ENCODE data around the gene CHST9.
"Not testable (repeated sequence)": the region's sequence is repeated elsewhere in the genome, so short reads cannot be mapped to it uniquely, and the experiment has no call there.

The CHST9 gene

GRCh38 chr18:27171993-27172392 is 13.1 kb downstream of the CHST9 start:
- no peak for DNase-seq (ENCODE audit: low read depth in 2 of 2)

GRCh38 chr18:27165412-27165811 is 19.7 kb downstream of the CHST9 start:
- DNase-seq (ENCODE audit: low read depth in 2 of 2), result no peak

- no peak for DNase-seq (ENCODE audit: low read depth in 2 of 2)
These were observed 20.2 kb downstream of the CHST9 start for GRCh38 chr18:27164905-27165304.

DNA sequence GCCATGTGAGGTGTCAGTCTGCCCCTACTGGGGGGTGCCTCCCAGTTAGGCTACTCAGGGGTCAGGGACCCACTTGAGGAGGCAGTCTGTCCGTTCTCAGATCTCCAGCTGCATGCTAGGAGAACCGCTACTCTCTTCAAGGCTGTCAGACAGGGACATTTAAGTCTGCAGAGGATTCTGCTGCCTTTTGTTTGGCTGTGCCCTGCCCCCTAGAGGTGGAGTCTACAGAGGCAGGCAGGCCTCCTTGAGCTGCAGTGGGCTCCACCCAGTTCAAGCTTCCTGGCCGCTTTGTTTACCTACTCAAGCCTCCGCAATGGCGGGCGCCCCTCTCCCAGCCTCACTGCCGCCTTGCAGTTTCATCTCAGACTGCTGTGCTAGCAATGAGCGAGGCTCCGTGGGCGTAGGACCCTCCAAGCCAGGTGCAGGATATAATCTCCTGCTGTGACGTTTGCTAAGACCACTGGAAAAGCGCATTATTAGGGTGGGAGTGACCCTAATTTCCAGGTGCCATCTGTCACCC is 21.9 kb downstream of the CHST9 start:
- DNase-seq (ENCODE audit: low read depth in 2 of 2), result not testable (repeated sequence)

GRCh38 chr18:27149240-27149639 is 35.9 kb downstream of the CHST9 start:
- not testable (repeated sequence) for DNase-seq (ENCODE audit: low read depth in 2 of 2)

DNA sequence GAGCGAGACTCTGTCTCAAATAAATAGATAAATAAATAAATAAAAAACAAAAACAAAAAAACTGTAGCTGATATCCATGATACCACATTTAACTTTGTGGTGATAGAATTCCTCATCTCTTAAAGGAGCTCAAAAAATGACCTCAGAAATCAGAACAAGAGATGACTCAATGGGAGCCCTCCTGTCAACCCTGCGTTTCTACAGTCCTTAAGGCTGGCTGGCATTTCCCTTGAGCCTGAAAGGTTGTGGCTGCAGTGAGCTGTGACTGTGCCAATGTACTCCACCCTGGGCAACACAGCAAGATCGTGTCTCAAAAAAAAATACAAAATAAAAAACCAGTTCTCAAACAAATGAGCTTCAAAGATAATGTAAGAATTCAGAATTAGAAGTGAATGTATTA is 40.4 kb downstream of the CHST9 start:
- DNase-seq (ENCODE audit: low read depth in 2 of 2), result no peak

DNA sequence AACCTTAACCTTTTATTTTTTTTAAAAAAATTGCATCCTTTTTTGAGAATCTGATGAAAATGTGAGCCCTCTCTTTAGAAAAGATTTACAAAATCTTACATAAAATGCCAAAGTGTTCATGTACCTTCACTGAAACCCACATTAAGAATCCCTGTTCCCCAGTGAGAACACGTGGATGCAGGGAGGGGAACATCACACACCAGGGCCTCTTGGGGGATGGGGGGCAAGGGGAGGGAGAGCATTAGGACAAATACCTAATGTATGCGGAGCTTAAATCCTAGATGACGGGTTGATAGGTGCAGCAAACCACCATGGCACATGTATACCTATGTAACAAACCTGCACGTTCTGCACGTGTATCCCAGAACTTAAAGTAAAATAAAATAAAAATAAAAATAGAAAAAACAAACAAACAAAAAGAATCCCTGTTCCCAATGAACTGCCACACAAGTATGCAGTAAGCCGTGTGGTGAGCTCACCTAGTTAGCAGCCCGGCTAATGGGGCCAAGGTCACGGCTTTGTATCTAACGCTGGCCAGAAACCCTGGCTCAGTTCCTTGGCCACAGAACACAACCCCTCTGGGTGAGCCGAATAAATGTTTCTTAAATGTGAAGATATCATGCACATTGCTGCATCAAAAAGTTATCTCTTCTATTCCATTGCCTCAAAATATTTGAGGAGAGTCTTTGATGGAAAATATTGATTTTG is 41.4 kb downstream of the CHST9 start:
- no peak for DNase-seq (ENCODE audit: low read depth in 2 of 2)

DNA sequence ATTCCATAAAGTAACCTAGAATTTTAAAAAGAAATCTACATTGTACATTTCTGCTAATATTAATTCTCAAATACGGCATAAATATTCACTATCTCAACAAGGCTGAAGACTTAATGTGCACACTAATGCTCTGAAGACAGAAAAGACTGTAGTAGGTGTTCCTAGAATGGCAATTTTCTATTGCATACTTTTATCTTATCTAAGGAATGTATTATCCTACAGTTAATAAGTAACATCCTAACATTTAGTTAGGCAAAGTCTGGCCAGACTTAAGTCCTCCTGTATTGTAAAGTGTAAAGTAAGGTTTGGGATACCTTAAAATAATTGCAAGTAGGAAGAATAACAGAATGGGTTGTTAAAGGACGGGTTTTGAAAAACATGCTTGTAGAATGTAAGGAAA is 42.2 kb downstream of the CHST9 start:
- no peak for DNase-seq (ENCODE audit: low read depth in 2 of 2)

DNA sequence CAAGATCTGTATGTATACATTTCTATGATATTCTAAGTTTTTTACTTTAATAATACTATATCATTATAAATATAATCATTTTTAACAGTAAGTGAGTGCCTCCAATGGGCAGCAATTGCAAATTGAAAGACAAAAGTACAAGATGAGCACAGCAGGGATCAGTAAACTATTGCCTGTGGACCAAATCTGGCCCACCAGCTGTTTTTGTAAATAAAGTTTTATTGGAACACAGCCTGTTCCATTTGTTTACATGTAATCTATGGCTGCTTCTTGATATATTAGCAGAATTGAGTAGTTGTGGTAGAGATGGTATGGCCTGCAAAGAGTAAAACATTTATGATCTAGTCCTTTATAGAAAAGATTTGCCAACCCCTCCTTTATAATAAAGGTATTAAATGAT is 43.2 kb downstream of the CHST9 start:
- no peak for DNase-seq (ENCODE audit: low read depth in 2 of 2)

- DNase-seq (ENCODE audit: low read depth in 2 of 2), result no peak
These were observed 47.0 kb downstream of the CHST9 start for GRCh38 chr18:27138079-27138478.

- DNase-seq (ENCODE audit: low read depth in 2 of 2), result no peak
These were observed 48.9 kb downstream of the CHST9 start for GRCh38 chr18:27136208-27136535.

GRCh38 chr18:27135504-27136207 is 49.5 kb downstream of the CHST9 start:
- DNase-seq (ENCODE audit: low read depth in 2 of 2), result no peak

DNA sequence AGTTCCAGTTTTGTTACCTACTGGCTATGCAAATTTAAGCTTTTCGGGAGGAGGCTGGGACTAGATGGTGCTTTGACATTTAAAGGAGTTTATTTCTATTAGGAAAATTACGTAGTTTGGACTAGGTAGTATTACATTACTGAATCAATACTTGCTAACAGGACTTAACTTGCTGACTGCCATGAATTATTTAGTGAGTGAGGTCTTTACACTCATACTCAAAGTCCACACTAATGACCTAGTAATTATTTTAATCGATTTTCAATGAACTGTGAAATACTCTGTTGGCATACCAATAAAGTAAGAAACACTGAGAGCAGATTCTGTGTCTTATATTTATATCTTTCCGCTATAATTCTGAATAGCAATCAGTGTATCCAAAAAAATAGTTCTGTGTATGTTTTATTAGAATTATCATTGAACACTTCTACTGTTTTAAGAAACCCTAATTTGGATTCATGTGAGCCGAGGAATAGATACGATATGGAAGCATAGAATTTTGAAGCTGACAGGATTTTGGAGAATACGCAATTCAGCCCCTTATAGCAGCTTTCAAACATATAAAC is 55.0 kb downstream of the CHST9 start:
- DNase-seq (ENCODE audit: low read depth in 2 of 2), result no peak

GRCh38 chr18:27124196-27124595 is 60.9 kb downstream of the CHST9 start:
- DNase-seq (ENCODE audit: low read depth in 2 of 2), result no peak

- no peak for DNase-seq (ENCODE audit: low read depth in 2 of 2)
These were observed 64.0 kb downstream of the CHST9 start for GRCh38 chr18:27121108-27121507.

GRCh38 chr18:27120246-27120645 is 64.9 kb downstream of the CHST9 start:
- no peak for DNase-seq (ENCODE audit: low read depth in 2 of 2)

GRCh38 chr18:27118973-27119372 is 66.1 kb downstream of the CHST9 start:
- DNase-seq (ENCODE audit: low read depth in 2 of 2), result no peak

- no peak for DNase-seq (ENCODE audit: low read depth in 2 of 2)
These were observed 70.3 kb downstream of the CHST9 start for GRCh38 chr18:27114842-27115241.

DNA sequence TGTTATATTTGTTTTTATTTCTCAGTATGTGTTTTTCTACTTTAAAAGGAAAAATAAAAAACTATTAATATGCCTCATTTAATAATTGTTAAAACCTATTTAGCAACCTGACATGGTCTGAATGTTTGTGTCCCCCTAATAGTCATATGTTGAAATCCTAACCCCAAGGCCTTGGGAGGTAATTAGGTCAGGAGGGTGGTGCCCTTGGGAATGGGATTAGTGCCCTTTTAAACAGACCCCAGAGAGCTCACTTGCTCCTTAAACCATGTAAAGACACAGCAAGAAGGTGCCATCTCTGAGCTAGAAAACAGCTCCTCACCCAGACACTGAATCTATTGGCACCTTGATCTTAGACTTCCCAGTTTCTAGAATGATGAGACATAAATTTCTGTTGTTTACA is 71.8 kb downstream of the CHST9 start:
- no peak for DNase-seq (ENCODE audit: low read depth in 2 of 2)

DNA sequence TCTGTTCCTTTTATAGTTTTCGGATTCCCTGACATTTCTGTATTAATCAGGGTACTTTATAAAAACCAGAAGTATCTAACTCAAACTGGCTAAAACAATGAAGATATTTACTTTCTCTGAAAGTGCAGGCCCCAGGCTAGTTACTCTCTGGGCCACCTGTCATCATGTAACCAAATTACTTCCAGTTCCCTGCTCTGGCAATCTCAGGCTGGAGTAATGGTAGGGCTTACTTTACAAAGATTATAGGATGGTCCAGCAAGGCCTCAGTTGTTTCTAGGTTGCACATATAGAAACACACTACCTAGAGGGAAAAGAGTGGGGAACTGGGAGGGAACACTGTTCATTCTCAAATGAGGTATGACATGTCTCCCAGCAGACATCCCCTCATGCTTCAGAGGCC is 74.8 kb downstream of the CHST9 start:
- no peak for DNase-seq (ENCODE audit: low read depth in 2 of 2)

DNA sequence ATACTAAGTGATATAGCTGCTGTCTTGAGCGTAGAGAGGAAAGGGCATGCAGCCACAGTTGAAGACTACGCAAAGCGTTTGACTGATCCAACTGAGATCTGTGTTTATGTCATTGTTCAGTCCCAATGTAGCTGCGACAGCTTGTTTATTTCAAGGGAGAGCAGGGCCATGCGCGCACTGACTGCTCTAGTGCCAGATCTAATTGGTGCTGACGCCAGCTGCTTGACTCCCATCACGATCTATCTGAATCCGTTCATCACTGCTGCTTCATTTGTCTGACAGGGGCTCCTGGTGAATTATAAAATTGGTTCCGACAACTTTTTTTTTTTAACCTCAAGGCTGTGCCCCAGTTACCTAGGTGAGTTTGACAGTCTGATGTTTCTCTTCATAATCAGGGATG is 75.7 kb downstream of the CHST9 start:
- DNase-seq (ENCODE audit: low read depth in 2 of 2), result no peak

GRCh38 chr18:27108842-27109241 is 76.3 kb downstream of the CHST9 start:
- no peak for DNase-seq (ENCODE audit: low read depth in 2 of 2)

DNA sequence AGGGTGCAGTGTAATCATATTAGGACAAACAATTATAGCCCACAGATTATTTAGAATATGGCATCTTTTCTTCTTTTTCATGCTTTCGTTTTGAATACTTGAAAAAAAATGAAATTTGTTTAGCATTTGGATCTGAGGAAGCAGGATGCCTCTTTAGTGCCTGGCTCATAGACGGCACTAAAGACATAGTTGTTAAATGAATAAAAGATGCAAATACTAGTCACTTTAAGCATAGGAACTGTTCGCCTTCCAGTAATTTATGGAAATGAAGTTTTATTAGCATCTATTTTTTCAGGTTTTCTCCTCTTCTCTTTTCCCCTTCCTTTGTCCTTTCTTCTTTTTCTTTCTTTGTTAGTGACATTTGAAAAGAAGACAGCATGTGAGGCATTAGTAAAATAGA is 80.4 kb downstream of the CHST9 start:
- no peak for DNase-seq (ENCODE audit: low read depth in 2 of 2)

Measured in stimulated activated CD4-positive, alpha-beta T cell treated with anti-CD3 and anti-CD28 coated beads, Interleukin-4, amount 100 ng/mL, for 48 hours (primary cell).